OCI-LY7 (cell line): ENCODE results near the gene KLHL20. TPM values are rescaled to one million over a fixed set of nuclear protein-coding genes. Genes with fewer than 3 reads are reported as not detected.
"Not testable (repeated sequence)": the region's sequence is repeated elsewhere in the genome, so short reads cannot be mapped to it uniquely, and the experiment has no call there.

Experiments
- BruUV-seq: library from RNA; stranded (reverse); fragments of 400-500 nt; replicated peaks from 2 replicates; lab custom pipeline; 2021; lab: Mats Ljungman, UMichigan
- CTCF ChIA-PET: fragments of 300-600 bp; sonication (Branson Sonifier 250); formaldehyde crosslinking; loops from one replicate; lab custom pipeline; 2022; ENCODE audit warnings: antibody characterized with exemption; ENCODE audit not compliant: unreplicated experiment; lab: Charles Lee
- POLR2A ChIA-PET: fragments of 300-600 bp; sonication (Branson Sonifier 250); formaldehyde crosslinking; loops from one replicate; lab custom pipeline; 2022; ENCODE audit warnings: antibody characterized with exemption; lab: Charles Lee
- DNase-seq: peaks from one replicate; pipeline ENCODE4 v3.0.0-alpha.2; 2015; ENCODE audit warnings: low spot score
- H2AFZ ChIP-seq: fragments of 200-600 bp; sonication (generic), shearing (Covaris generic); 2 replicates; pipeline ENCODE4 v1.6.1; 2014; ENCODE audit warnings: mild to moderate bottlenecking, antibody characterized with exemption, low read length, moderate library complexity
- H3K27ac ChIP-seq: fragments of 200-600 bp; sonication (generic); 2 replicates; pipeline ENCODE4 v1.5.1; 2014; ENCODE audit warnings: mixed run types, low read depth, mild to moderate bottlenecking, moderate library complexity, low read length, inconsistent platforms; ENCODE audit not compliant: poor library complexity, severe bottlenecking
- H3K36me3 ChIP-seq: fragments of 200-600 bp; sonication (generic); 2 replicates; pipeline ENCODE4 v1.6.1; 2014; ENCODE audit warnings: mild to moderate bottlenecking, antibody characterized with exemption, low read length, moderate library complexity, mixed read lengths; ENCODE audit not compliant: insufficient read depth
- H3K4me1 ChIP-seq: fragments of 200-600 bp; sonication (generic); 2 replicates; pipeline ENCODE4 v1.5.1; 2014; ENCODE audit warnings: mild to moderate bottlenecking, low read length; ENCODE audit not compliant: insufficient read depth, poor library complexity, severe bottlenecking
- H3K4me2 ChIP-seq: fragments of 200-600 bp; sonication (generic); 2 replicates; pipeline ENCODE4 v1.6.1; 2014; ENCODE audit warnings: mild to moderate bottlenecking, low read length
- H3K4me3 ChIP-seq: fragments of 200-600 bp; sonication (generic); 2 replicates; pipeline ENCODE4 v1.5.1; 2014; ENCODE audit warnings: mild to moderate bottlenecking, low read depth, low read length; ENCODE audit not compliant: poor library complexity, severe bottlenecking
- H3K79me2 ChIP-seq: fragments of 200-600 bp; sonication (generic); 2 replicates; pipeline ENCODE4 v1.6.1; 2016; ENCODE audit warnings: low read depth, mild to moderate bottlenecking, low read length, moderate library complexity, mixed read lengths; ENCODE audit not compliant: insufficient read depth
- H3K9me2 ChIP-seq: fragments of 200-600 bp; sonication (generic); 2 replicates; pipeline ENCODE4 v1.6.1; 2016; ENCODE audit warnings: mild to moderate bottlenecking, low read length, mixed read lengths; ENCODE audit not compliant: insufficient read depth
- H3K9me3 ChIP-seq: fragments of 200-600 bp; sonication (generic); 2 replicates; pipeline ENCODE4 v1.6.1; 2014; ENCODE audit warnings: mild to moderate bottlenecking, mixed run types, low read length, mixed read lengths
- H4K20me1 ChIP-seq: fragments of 200-600 bp; sonication (generic); 2 replicates; pipeline ENCODE4 v1.6.1; 2014; ENCODE audit warnings: mild to moderate bottlenecking, antibody characterized with exemption, low read length, moderate library complexity, mixed read lengths; ENCODE audit not compliant: insufficient read depth
- EZH2phosphoT487 ChIP-seq: fragments of 200-600 bp; sonication (generic); IDR thresholded peaks from 2 replicates; pipeline ENCODE4 v1.6.1; 2018; ENCODE audit warnings: low read depth, borderline replicate concordance, mild to moderate bottlenecking, mixed run types, antibody characterized with exemption, low read length, moderate library complexity, mixed read lengths
- intact Hi-C: fragments of 100-400 bp; cut with micrococcal nuclease; formaldehyde crosslinking; loops from one replicate; pipeline ENCODE4 v1.10.0; 2022; ENCODE audit not compliant: unreplicated experiment
- total RNA-seq, 2 experiments: library from RNA; depleted of rRNA in 1 of 2; stranded (reverse); fragments of >200 nt in 1 of 2; shearing (Covaris generic) in 1 of 2; gene quantifications; 2 replicates each; pipeline ENCODE4 v1.2.3, GENCODE V29; 2014 to 2022
- TF ChIP-seq, protein P1 (sequence below): fragments of 200-600 bp; sonication (generic); conservative IDR thresholded peaks from 2 replicates; pipeline ENCODE4 v1.5.1; 2014; ENCODE audit warnings: mild to moderate bottlenecking, antibody characterized with exemption, low read length, moderate library complexity, mixed read lengths

KLHL20 gene
- total RNA-seq, 2 experiments from 2014 or later = 17.5 to 22.6 TPM

DNA sequence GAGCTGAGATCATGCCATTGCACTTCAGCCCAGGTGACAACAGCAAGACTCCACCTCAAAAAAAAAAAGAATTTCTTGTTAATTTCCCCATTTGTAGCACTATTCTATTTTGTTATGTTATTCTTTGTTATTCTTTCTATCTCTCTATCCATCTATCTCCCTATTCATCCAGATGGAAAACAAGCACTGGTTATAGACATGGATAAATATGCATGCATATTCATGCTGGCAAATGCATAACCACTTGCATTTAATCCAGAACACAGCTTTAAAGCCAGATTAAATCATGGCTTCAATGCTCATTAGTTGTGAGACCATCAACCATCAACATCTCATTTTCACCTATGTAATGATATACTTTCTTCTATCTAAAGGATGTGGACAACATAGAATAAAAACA is 21.5 kb upstream of the KLHL20 start:
- intact Hi-C loops = loop anchor here (5.0 to 10.0 kb wide), 3 partner anchors 134 to 372 kb away; no protein-coding TSS in a partner anchor
- Histone ChIP-seq H2AFZ (no peak overlapping the region), H3K4me2 (no peak overlapping the region), H4K20me1 (no peaks in the 10 kb centered on the region), H3K27ac (no peak overlapping the region), H3K4me3 (no peak overlapping the region), H3K9me2 (no peaks in the 10 kb centered on the region), H3K4me1 (no peaks in the 10 kb centered on the region), H3K9me3 (no peaks in the 10 kb centered on the region), H3K79me2 (no peaks in the 10 kb centered on the region), H3K36me3 (no peaks in the 10 kb centered on the region)
- no peak for TF ChIP-seq EZH2phosphoT487
- TF ChIP-seq, protein P1, sequence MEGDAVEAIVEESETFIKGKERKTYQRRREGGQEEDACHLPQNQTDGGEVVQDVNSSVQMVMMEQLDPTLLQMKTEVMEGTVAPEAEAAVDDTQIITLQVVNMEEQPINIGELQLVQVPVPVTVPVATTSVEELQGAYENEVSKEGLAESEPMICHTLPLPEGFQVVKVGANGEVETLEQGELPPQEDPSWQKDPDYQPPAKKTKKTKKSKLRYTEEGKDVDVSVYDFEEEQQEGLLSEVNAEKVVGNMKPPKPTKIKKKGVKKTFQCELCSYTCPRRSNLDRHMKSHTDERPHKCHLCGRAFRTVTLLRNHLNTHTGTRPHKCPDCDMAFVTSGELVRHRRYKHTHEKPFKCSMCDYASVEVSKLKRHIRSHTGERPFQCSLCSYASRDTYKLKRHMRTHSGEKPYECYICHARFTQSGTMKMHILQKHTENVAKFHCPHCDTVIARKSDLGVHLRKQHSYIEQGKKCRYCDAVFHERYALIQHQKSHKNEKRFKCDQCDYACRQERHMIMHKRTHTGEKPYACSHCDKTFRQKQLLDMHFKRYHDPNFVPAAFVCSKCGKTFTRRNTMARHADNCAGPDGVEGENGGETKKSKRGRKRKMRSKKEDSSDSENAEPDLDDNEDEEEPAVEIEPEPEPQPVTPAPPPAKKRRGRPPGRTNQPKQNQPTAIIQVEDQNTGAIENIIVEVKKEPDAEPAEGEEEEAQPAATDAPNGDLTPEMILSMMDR = no peak
- no peak for DNase-seq
- no TSS peak for BruUV-seq
- POLR2A ChIA-PET = no interaction called here
- CTCF ChIA-PET = no interaction called here

DNA sequence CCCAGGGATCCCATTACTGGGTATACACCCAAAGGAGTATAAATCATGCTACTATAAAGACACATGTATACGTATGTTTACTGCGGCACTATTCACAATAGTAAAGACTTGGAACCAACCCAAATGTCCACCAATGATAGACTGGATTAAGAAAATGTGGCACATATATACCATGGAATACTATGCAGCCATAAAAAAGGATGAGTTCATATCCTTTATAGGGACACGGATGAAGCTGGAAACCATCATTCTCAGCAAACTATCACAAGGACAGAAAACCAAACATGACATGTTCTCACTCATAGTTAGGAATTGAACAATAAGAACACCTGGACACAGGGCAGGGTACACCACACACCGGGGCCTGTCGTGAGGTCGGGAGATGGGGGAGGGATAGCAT is 13.5 kb upstream of the KLHL20 start:
- BruUV-seq, H3K36me3 ChIP-seq, H3K9me2 ChIP-seq, H2AFZ ChIP-seq, H3K4me3 ChIP-seq, H4K20me1 ChIP-seq, DNase-seq, H3K4me2 ChIP-seq, intact Hi-C loops, H3K27ac ChIP-seq, H3K4me1 ChIP-seq, CTCF ChIA-PET, H3K9me3 ChIP-seq, H3K79me2 ChIP-seq: not testable (repeated sequence)
- POLR2A ChIA-PET = interaction anchor here (0.7 to 0.8 kb wide), 2 partner anchors 13 to 15 kb away, joined by 3 read pairs; partner anchors contain the start of gene KLHL20

DNA sequence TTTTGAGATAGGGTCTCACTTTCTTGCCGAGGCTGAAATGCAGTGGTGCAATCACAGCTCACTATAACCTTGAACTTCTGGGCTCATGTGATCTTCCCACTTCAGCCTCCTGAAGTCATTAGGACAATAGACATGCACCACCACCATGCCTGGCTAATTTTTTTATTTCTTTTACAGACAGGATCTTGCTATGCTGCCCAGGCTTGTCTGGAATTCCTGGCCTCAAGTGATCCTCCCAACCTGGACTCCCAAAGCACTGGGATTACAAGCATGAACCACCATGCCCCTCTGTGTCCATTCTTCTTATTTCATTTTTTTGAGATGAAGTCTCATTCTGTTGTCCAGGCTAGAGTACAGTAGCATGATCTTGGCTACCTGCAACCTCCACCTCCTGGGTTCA is 12.0 kb upstream of the KLHL20 start:
- Histone ChIP-seq H3K79me2 (no peaks in the 10 kb centered on the region), H3K36me3 (no peaks in the 10 kb centered on the region), H3K4me3 (no peak overlapping the region), H3K4me1 (no peaks in the 10 kb centered on the region), H3K9me3 (no peaks in the 10 kb centered on the region), H4K20me1 (no peaks in the 10 kb centered on the region), H2AFZ (no peak overlapping the region), H3K4me2 (no peak overlapping the region), H3K9me2 (no peaks in the 10 kb centered on the region), H3K27ac (no peak overlapping the region)
- TF ChIP-seq, protein P1 = no peak
- TF ChIP-seq EZH2phosphoT487 = no peak
- DNase-seq = no peak
- ChIA-PET POLR2A (no interaction called here), CTCF (no interaction called here)
- intact Hi-C loops = no loop called here
- no TSS peak for BruUV-seq
